Measurements from ENCODE around the gene ZNF318.

DNA sequence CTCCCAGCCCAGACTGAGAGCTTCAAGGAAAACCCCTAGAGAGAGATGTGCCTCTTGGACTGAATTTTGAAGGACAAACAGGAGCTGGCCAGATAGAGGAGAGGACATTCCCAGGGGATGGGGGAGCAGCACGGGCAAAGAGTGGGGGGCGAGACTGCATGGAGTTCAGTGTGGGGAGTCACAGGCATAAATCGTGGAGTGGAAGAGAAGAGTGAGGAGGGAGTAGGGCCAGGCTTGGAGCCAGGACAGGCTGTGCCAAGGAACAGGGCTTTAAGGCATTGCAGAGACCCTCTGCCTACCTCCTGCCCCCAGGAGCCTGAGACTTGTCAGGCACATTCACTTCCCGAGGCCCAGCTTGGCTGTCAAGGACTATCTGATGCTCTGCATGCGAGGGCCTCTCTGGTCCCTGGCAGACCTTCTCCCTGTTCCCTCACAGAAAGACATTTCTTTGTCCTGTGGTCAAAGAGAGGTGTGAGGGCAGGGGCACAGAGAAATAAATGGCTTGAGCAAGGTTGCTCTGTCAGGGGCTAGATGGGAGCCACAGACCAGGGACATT lies 76.6 kb downstream of the ZNF318 start:
- TF ChIP-seq GATA2 (IDR thresholded peaks at IDR 0.05; ENCODE audit: low read depth, low read length) (no peak), GATA3 (IDR thresholded peaks at IDR 0.05; ENCODE audit: low read depth, low read length) (no peak)
